ENCODE results near the gene DYRK1A. TPM values are rescaled to one million over a fixed set of nuclear protein-coding genes. Genes with fewer than 3 reads are reported as not detected.
A peak's percentile ranks its signal among the peaks of the same experiment; 100 is the strongest.

The DYRK1A gene
- total RNA-seq, 2 donors from 2014 or later = 53.0 to 68.3 TPM

GRCh38 chr21:37408464-37409193 lies 42.1 kb downstream of the DYRK1A start:
- ATAC-seq (no peak), DNase-seq (no peak)
- intact Hi-C loops (cut with DNase I) = no loop called here

- no peak for DNase-seq
- intact Hi-C loops (cut with DNase I) = no loop called here
- peak in 1 of 2 donors; percentile 19 for ATAC-seq
Measured at GRCh38 chr21:37410639-37411038, 44.1 kb downstream of the DYRK1A start.

GRCh38 chr21:37412603-37413360 lies 46.2 kb downstream of the DYRK1A start:
- DNase-seq (no peak), ATAC-seq (no peak)
- intact Hi-C loops (cut with DNase I) = no loop called here

GRCh38 chr21:37413553-37414291 lies 47.1 kb downstream of the DYRK1A start:
- intact Hi-C loops (cut with DNase I) = no loop called here
- DNase-seq = no peak
- ATAC-seq = no peak

- no peak for DNase-seq
- ATAC-seq = no peak
- intact Hi-C loops (cut with DNase I) = no loop called here
Measured at GRCh38 chr21:37414292-37415253, 48.0 kb downstream of the DYRK1A start.

GRCh38 chr21:37415939-37416338 lies 49.4 kb downstream of the DYRK1A start:
- intact Hi-C loops (cut with DNase I) = no loop called here
- DNase-seq (no peak), ATAC-seq (no peak)

GRCh38 chr21:37416914-37417313 lies 50.3 kb downstream of the DYRK1A start:
- ATAC-seq (no peak), DNase-seq (no peak)
- intact Hi-C loops (cut with DNase I) = no loop called here

GRCh38 chr21:37419228-37419906 lies 52.8 kb downstream of the DYRK1A start:
- intact Hi-C loops (cut with DNase I) = no loop called here
- DNase-seq (no peak), ATAC-seq (no peak)

GRCh38 chr21:37421306-37421705 lies 54.7 kb downstream of the DYRK1A start:
- ATAC-seq (no peak), DNase-seq (no peak)

GRCh38 chr21:37422382-37422781 lies 55.8 kb downstream of the DYRK1A start:
- ATAC-seq (no peak), DNase-seq (no peak)
- intact Hi-C loops (cut with DNase I) = no loop called here

More at GRCh38 chr21:37421306-37421705, 54.7 kb downstream of the DYRK1A start:
- intact Hi-C loops (cut with DNase I) = no loop called here

- ATAC-seq (no peak), DNase-seq (no peak)
- intact Hi-C loops (cut with DNase I) = no loop called here
Measured at GRCh38 chr21:37423103-37423502, 56.5 kb downstream of the DYRK1A start.

GRCh38 chr21:37424396-37424795 lies 57.8 kb downstream of the DYRK1A start:
- ATAC-seq (no peak), DNase-seq (no peak)
- intact Hi-C loops (cut with DNase I) = no loop called here

- ATAC-seq (no peak), DNase-seq (no peak)
- intact Hi-C loops (cut with DNase I) = no loop called here
Measured at GRCh38 chr21:37425001-37425400, 58.4 kb downstream of the DYRK1A start.

- no peak for ATAC-seq
- DNase-seq = no peak
Measured at GRCh38 chr21:37425684-37426083, 59.1 kb downstream of the DYRK1A start.

GRCh38 chr21:37427221-37427620 lies 60.6 kb downstream of the DYRK1A start:
- intact Hi-C loops (cut with DNase I) = no loop called here
- no peak for ATAC-seq

More at GRCh38 chr21:37425684-37426083, 59.1 kb downstream of the DYRK1A start:
- intact Hi-C loops (cut with DNase I) = no loop called here

GRCh38 chr21:37429356-37429755 lies 62.8 kb downstream of the DYRK1A start:
- intact Hi-C loops (cut with DNase I) = no loop called here
- DNase-seq = no peak
- no peak for ATAC-seq

More at GRCh38 chr21:37427221-37427620, 60.6 kb downstream of the DYRK1A start:
- no peak for DNase-seq

- intact Hi-C loops (cut with DNase I) = no loop called here
- ATAC-seq (peak in 1 of 2 donors; percentile 59), DNase-seq (no peak)
Measured at GRCh38 chr21:37430184-37430821, 63.7 kb downstream of the DYRK1A start.

- intact Hi-C loops (cut with DNase I) = no loop called here
- no peak for ATAC-seq
Measured at GRCh38 chr21:37431243-37431642, 64.7 kb downstream of the DYRK1A start.

More at GRCh38 chr21:37431243-37431642, 64.7 kb downstream of the DYRK1A start:
- DNase-seq = no peak
